HG02938 (cell line): Measurements from ENCODE around the gene METRN.

Experiments used
- ATAC-seq: cut with Tn5 transposase; IDR thresholded peaks from one replicate; pipeline ENCODE4 v1.9.1; 2021; ENCODE audit warnings: mild to moderate bottlenecking, moderate library complexity; ENCODE audit not compliant: unreplicated experiment

Gene METRN

DNA sequence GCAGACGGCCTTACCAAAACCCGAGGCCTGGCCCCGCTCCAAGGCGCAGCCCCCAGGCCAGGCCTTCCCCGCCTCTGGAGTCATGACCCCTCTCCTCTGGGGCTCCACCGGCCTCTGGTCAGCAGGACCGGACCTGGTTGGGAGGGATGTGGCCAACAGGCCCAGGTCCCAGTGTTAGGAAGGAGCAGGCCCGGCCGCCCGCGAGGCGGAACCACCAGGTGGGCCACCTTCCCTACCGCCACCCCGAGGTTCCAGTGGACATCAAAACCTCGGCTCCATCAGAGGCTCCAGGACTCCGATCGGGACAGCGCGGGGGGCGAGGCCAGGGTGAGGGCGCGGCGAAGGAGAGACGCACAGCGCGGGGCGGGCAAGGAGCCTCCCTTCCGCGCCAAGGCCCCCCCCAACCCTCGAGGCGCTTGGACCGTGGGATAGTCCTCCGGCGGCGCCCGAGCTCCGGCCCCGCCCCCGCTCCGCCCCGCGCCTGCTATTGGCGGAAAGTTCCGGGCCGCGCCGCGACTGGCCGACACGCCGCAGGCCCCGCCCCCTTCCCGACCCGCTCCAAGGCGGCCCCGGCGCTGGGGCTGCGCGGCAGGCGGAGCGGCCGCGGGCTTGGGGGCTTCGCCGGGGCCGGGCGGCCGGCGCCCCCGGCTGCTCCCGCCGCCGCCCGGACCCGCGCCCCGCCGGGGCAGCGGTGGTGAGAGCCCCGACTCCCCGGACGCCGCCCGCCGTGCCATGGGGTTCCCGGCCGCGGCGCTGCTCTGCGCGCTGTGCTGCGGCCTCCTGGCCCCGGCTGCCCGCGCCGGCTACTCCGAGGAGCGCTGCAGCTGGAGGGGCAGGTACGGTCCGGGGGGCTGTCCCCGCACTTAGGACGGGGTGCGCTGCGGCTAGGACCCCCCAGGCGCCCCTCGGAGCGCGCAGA lies at the start of gene METRN:
Gene METRN (plus strand): TSS at position 561 of the 919 bp plus-strand sequence. CDS start 172 bp downstream, at position 733.
- peak; percentile 52 for ATAC-seq

DNA sequence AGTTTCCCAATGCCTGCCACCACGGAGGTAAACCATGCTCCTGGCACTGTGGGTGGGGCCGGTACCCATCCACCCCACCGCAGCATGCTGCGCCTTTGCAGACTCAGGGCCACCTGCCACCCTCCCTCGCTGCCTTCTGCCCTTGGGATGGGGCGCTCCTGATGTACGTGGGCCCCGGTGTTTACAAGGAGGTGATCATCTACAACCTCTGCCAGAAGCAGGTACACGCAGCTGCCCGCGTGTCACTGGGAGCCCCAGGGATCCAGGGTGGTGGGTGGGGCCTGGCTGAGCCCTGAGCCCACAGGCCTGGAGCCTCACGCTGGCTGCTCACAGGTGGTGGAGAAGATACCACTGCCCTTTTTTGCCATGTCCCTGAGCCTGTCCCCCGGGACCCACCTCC lies 48.3 kb upstream of the METRN start:
- ATAC-seq, result no peak

DNA sequence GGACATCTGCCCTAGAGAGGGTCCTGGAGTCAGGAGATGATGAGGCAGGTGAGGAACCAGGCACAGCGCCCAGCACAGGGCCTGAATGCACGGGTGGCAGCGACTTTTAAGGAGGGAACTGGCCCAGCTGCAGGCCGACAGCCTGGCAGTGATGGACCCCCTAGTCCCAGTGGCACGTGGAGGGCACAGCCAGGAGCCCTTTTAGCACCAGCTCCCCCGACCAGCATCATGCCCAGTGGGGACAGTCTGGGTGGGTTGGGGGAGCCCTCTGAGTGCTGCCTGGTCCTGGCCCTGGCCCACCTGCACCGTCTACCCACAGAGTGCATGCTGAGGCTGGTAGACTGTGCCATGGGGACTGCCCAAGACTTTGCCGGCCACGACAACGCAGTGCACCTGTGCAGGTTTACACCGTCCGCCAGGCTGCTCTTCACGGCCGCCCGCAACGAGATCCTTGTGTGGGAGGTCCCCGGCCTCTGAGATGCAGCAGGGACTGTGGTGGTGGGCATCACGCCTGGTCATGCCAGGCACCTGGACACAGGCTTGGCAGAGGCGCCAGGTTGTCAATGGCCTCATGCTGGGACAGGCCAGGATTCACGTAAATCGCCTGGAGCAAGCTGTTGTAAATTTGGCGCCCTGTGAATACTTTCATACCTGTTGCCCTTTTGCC lies 47.7 kb upstream of the METRN start:
- ATAC-seq, result no peak

DNA sequence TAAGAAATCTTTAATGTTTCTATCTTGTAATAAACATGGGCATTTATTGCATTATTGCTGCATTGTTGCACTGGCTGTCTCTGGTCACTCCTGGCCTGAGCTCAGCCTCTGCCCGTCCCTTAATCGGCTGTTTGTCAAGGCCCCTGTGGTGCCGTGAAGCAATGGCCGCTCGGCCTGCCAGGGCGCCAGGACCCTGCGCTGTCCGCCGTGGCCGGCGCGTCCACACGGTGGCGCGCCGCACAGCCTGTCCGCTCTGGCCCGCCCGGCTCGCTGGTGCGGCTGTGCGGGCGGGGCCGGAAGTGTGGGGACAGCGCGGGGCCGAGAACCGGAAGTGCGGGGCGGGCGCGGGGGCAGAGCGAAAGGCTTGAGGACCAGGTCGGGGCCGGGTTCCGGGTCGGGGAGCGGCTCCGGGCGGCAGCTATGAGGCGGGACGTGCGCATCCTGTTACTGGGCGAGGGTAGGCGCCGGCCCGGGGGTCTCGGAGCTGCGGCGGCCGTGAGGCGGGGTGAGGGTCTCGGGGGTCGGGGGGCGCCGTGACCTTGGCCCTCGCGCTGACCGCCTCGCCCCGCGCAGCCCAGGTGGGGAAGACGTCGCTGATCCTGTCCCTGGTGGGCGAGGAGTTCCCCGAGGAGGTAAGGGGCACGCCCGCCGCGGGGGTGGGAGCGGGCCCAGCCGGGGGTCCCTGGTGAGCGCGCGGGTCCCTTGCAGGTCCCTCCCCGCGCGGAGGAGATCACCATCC lies 47.0 kb upstream of the METRN start, which contains the start of gene RHOT2:
Gene RHOT2 (plus strand): TSS at position 353 of the 739 bp plus-strand sequence. CDS start 68 bp downstream, at position 421.
- peak; percentile 73 for ATAC-seq

DNA sequence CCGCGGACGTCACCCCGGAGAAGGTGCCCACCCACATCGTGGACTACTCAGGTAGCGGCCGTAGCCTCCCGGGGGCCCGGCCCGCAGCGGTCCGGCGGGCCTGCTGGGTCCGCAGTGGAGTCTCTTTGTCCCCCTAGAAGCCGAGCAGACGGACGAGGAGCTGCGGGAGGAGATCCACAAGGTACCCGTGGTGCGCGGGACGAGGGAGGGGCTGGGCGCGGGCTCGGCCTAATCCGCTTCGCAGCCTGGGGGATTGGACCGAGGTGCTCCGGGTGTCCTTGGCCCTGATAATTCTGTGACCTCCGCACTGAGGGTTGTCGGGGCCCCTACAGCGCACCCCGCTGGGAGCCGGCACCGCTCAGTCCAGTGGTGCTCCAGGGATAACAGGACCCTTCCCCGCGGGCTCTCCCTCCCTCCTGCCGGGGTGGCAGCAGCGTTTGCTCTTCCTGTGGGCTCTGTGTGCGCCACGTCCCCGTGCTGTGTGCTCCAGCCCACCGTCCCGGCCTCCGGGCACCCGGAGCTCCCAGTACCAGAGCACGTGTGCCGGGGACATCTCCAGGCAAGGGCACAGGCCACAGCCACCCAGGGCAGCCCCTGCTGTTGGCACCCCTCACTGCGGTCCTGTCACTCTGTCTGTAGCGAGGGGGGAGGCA lies 46.3 kb upstream of the METRN start:
- no peak for ATAC-seq

DNA sequence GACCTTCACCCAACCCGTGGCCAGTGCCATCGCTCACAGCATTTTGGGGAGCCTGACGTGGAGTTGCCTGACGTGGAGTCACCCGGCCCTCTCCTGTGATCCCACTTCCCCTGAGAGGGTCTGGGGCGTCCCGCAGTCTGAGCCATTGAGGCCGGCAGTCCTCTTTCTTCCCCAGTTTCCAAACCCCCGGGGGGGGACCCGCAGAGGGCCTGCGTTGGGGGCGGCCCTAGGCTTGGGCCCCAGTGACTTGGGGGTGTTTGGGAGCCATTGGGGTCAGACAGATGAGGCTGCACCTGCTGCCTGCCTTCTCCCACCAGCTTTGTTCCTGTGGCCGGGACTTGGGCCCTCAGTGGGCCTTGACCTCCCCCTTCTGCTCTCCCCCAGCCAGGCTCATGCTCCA lies 45.3 kb upstream of the METRN start:
- no peak for ATAC-seq

DNA sequence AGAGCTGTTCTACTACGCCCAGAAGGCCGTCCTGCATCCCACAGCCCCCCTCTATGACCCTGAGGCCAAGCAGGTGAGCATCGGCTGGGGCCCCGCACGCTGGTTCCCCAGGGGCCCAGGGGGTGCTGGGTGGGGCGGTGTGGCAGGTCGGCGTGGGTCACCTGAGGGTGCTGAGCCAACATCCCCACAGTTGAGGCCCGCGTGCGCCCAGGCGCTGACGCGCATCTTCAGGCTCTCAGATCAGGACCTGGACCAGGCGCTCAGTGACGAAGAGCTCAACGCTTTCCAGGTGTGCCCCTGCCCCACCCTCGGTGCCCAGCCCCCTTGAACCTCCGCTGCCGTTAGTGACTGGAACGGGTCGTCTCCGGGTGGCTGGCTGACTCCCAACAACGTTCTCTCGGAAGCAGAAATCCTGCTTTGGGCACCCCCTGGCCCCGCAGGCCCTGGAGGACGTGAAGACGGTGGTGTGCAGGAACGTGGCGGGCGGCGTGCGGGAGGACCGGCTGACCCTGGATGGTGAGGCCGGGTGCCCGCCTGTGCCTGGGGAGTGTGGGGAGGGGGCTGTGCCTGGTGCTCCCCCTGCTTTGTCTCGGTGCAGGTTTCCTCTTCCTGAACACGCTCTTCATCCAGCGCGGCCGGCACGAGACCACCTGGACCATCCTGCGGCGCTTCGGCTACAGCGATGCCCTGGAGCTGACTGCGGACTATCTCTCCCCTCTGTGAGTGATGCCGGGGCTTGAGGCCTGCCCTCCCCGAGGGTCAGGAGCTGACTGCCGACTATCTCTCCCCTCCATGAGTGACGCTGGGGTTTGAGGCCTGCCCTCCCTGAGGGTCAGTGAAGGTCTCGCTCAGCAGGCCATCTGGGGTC lies 44.2 kb upstream of the METRN start:
- no peak for ATAC-seq

DNA sequence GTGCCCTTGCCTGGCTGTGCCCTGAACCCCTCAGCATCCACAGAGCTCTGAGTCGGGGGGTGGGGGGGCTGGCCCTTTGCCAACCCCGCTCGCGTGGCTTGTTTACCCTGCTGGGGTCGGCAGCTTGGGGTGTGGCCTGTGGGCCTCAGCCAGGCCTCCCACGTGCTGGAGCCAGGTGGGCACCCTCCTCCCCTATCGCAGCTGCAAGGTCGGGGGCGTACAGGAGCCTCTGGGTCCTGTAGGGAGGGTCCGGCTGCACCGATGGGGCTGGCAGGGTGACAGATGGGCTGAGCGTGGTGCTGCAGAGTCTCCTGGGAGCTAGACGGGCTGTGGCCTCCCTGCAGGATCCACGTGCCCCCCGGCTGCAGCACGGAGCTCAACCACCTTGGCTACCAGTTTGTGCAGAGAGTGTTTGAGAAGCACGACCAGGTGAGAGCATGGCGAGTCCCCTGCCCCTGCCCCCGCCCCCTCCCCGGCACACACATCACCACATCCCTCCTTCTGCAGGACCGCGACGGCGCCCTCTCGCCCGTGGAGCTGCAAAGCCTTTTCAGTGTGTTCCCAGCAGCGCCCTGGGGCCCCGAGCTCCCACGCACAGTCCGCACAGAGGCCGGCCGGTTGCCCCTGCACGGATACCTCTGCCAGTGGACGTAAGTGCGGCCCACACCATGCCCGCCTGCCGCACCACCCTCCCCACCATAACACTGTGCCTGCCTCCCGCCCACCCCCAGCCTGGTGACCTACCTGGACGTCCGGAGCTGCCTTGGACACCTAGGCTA lies 43.4 kb upstream of the METRN start:
- ATAC-seq, result no peak

DNA sequence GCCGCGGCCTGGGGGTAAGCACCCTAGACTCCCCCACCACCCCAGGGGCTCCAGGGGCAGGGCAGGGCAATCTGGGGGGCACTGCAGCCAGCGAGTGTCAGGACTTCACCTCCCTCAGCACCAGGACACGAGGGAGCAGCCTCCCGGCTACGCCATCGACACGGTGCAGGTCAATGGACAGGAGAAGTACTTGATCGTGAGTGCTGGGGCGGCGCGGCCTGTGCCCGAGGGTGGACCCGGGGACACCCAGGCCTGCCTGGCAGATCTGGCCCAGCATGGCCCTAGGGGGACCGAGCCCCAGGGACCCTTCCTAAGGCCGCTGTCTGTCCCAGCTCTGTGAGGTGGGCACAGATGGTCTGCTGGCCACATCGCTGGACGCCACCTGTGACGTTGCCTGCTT lies 42.5 kb upstream of the METRN start:
- no peak for ATAC-seq

DNA sequence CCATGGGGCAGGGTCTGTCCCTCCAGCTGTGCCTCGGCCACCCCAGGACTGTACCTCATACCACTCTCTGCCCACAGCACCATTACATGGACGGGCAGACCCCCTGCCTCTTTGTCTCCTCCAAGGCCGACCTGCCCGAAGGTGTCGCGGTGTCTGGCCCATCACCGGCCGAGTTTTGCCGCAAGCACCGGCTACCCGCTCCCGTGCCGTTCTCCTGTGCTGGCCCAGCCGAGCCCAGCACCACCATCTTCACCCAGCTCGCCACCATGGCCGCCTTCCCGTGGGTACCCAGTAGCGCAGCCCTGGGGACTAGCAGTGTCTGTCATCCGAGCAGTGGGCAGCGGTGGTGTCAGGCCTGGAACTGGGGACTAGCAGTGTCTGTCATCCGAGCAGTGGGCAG lies 42.1 kb upstream of the METRN start:
- no peak for ATAC-seq

DNA sequence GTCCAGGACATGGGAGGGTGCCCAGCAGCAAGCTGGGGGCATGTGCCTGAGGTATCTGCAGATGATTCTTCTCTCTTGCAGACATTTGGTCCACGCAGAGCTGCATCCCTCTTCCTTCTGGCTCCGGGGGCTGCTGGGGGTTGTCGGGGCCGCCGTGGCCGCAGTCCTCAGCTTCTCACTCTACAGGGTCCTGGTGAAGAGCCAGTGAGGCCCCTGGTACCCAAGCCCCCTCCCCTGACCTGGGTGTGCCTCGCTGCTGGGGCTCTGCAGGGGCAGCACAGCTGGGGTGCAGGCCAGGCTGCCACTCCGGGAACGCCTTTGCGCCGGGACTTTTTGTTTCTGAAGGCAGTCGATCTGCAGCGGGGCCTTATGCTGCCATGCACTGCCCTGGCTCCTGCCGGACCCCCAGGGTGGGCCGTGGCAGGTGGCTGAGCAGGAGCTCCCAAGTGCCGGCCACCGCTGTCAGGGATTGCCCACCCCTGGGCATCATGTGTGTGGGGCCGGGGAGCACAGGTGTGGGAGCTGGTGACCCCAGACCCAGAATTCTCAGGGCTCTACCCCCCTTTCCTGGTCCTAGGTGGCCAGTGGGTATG lies 41.4 kb upstream of the METRN start:
- no peak for ATAC-seq

DNA sequence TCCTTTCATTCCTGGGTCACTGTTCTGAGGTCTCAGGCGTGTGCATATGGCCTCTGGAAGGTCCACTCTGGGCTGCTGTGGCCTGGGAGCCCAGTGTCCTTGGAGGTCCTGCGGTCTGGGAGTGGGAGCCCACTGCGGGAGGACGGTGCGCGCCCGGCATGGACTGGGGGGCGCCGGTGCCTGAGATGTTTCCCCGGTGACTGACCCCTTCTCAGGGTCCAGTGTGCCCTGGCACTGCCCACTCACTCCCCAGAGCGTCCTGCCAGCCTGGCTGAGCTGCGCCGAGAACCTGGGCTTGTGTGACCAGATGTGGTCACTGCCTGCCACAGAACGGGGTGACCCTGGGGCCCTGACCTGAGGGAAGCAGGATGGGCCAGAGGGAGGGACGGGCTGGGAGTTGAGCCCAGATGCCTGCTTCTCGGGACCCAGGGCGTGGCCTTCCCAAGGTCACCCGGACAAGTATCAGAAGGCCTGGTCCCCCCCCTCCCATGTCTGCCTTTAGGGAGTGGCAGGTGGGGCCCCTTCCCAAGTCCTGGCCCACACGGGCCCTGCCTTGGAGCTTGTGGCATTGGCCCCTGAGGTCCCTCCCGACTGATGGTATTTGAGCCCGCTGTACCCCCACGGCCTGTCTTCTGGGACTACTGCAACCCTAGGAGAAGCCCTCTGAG lies 40.6 kb upstream of the METRN start:
- no peak for ATAC-seq

DNA sequence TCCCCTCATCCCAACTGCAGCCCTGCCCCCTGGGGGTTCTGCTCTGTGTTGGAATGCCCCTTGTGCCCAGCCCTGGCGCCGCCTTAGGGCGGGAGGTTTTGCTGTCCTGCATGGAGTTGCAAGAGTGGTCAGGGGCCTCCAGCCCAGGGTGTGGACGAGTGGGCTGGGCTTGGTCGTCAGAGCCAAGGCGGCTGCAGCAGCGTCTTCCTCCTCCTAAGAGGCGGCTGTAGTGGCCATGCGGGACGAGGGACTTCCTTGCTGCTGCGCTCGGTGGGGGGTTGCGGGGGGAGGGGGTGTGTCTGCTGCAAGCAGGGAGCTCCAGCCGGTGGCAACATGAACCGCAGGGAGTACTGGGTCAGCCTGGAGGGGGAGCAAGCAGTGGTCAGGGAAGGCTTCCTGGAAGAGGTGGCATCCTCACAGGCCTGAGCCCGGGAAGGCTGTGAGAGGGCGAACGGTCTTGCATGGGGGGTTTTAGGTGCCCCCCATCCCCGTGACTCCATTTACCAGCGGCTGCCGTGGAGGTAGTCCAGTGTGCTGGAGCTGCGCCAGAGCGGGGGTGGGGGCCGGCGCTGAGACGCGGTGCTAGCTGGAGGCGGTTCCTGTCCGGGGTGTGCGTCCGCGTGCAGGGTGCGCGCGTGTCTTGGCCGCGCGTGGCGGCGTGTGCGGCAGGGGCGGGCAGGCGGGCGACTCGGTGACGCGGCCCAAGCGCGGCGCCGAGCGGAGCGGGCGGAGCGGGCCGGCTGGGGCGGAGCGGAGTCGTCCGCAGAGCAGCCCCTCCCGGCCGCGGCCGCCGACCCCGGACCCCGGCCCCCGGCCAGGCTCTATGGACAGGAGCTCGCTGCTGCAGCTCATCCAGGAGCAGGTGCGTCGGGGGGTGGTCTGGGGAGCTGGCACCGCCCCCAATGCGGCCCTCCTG lies 39.7 kb upstream of the METRN start, which contains the start of gene RHBDL1:
Gene RHBDL1 (plus strand): TSS at position 704 of the 916 bp plus-strand sequence. CDS start 120 bp downstream, at position 824.
- no peak for ATAC-seq

DNA sequence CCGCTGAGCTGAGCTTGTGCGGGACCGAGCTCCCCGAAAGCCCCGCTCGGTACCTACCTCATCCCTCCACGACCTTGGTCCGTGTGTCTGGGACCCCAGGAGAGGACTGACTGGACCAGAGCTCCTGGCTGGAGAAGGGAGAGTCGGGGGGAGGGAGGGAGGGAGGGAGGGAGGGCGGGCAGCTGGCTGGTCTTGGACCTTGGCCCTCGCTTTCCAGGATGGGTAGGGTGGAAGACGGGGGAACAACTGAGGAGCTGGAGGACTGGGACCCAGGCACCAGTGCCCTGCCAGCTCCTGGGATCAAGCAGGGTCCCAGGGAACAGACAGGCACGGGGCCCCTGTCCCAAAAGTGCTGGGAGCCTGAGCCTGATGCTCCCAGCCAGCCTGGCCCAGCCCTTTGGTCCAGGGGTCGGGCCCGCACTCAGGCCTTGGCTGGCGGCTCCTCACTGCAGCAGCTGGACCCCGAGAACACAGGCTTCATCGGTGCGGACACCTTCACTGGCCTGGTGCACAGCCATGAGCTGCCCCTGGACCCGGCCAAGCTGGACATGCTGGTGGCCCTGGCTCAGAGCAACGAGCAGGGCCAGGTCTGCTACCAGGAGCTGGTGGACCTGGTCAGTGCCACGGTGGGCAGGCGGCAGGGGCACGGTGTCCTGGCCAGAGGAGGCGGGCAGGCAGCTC lies 38.9 kb upstream of the METRN start:
- ATAC-seq, result no peak

DNA sequence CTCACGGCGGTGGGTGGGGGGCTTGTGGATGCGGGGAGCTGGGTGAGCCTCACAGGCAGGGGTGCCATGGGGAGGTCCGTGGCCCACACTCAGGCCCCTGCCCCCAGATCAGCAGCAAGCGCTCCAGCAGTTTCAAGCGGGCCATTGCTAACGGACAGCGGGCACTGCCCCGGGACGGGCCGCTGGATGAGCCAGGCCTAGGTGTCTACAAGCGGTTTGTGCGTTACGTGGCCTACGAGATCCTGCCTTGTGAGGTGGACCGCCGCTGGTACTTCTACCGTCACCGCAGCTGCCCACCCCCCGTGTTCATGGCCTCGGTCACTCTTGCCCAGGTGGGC lies 38.4 kb upstream of the METRN start:
- no peak for ATAC-seq

DNA sequence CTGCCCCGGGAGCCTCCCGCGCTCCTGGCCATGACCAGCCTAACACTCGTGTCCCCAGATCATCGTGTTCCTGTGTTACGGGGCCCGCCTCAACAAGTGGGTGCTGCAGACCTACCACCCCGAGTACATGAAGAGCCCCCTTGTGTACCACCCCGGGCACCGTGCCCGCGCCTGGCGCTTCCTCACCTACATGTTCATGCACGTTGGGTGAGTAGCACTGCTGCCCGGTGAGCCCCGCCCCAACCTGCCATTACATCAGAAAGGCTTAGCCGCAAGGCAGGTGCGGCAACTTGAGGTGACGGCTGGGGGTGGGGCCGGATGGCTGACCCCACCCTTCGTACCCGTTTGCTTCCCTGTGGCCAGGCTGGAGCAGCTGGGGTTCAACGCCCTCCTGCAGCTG lies 38.0 kb upstream of the METRN start:
- no peak for ATAC-seq
